K562 (cell line): Measurements from ENCODE around the gene PCNX2. TPM values are rescaled to one million over a fixed set of nuclear protein-coding genes. Genes with fewer than 3 reads are reported as not detected.

ENCODE experiments used
- ATAC-seq: fragments of 200-7000 bp; cut with Tn5 transposase; 3 replicates; pipeline ENCODE4 v1.9.1; 2020; ENCODE audit warnings: moderate library complexity
- BruUV-seq: library from RNA; stranded (reverse); fragments of 400-500 nt; replicated peaks from 2 replicates; lab custom pipeline; 2021; lab: Mats Ljungman, UMichigan
- CTCF ChIA-PET: fragments of 300-600 bp; formaldehyde crosslinking; extraction: SDS; loops from one replicate; lab custom pipeline; 2021; ENCODE audit warnings: low intra/inter-chr PET ratio; lab: Yijun Ruan, JAX
- POLR2A ChIA-PET: fragments of 300-600, 350-650 bp; sonication (Branson Sonifier 250); formaldehyde crosslinking; extraction: SDS; loops from one replicate; lab custom pipeline; 2021; ENCODE audit warnings: antibody characterized with exemption, inconsistent platforms; lab: Yijun Ruan, JAX
- DNase-seq, 4 experiments: peaks; one replicate each; pipeline versions ENCODE4 v3.0.0 to v3.0.0-alpha.2; 2011 to 2018; ENCODE audit warnings: low spot score in 3 of 4, mixed read lengths in 3 of 4; ENCODE audit errors: extremely low read depth in 1 of 4
- FAIRE-seq: peaks from 2 replicates; lab custom pipeline; 2011; peaks lifted over from hg19 to GRCh38; lab: Jason Lieb, UNC
- H2AFZ ChIP-seq: 2 replicates; pipeline ENCODE4 v1.6.0; 2011; ENCODE audit warnings: low read depth, low read length, control low read depth, inconsistent platforms
- H3K27ac ChIP-seq: fragments of 200-600 bp; 3 replicates; pipeline ENCODE4 v1.8.0; 2011; ENCODE audit warnings: low read depth, mild to moderate bottlenecking, control low read depth, inconsistent platforms, low read length, moderate library complexity, mixed read lengths; ENCODE audit errors: extremely low read depth
- H3K27me3 ChIP-seq, 2 experiments: fragments of 300-600 bp in 1 of 2; 2 replicates in 1 of 2; 3 replicates in 1 of 2; pipeline versions ENCODE4 v1.6.0 to v1.8.0; 2011; ENCODE audit warnings: inconsistent platforms in 2 of 2, low read length in 2 of 2, mild to moderate bottlenecking in 1 of 2, mixed read lengths in 1 of 2, moderate library complexity in 1 of 2; ENCODE audit not compliant: control insufficient read depth in 2 of 2, insufficient read depth in 2 of 2
- H3K36me3 ChIP-seq: fragments of 300-600 bp; 3 replicates; pipeline ENCODE4 v1.8.0; 2011; ENCODE audit warnings: mild to moderate bottlenecking, low read length, inconsistent platforms; ENCODE audit not compliant: control insufficient read depth, insufficient read depth
- H3K4me1 ChIP-seq, 2 experiments: fragments of 200-600 bp in 1 of 2; replicated peaks in 1 of 2; 2 replicates in 1 of 2; 3 replicates in 1 of 2; pipeline versions ENCODE4 v1.5.1 to v1.8.0; 2011; ENCODE audit warnings: inconsistent platforms in 2 of 2, low read length in 2 of 2, mild to moderate bottlenecking in 1 of 2, mixed read lengths in 1 of 2, moderate library complexity in 1 of 2; ENCODE audit not compliant: control insufficient read depth in 2 of 2, insufficient read depth in 2 of 2
- H3K4me2 ChIP-seq: 2 replicates; pipeline ENCODE4 v1.6.1; 2011; ENCODE audit warnings: low read length, control low read depth, inconsistent platforms, mixed read lengths; ENCODE audit not compliant: insufficient read depth
- H3K4me3 ChIP-seq: fragments of 200-600 bp; sonication (generic), shearing (Covaris generic); 2 replicates; pipeline ENCODE4 v1.5.1; 2016; ENCODE audit warnings: control low read depth, inconsistent platforms
- H3K79me2 ChIP-seq: fragments of 200-600 bp; 3 replicates; pipeline ENCODE4 v1.8.0; 2011; ENCODE audit warnings: low read length, inconsistent platforms; ENCODE audit not compliant: control insufficient read depth, insufficient read depth
- H3K9ac ChIP-seq, 2 experiments: 2 replicates each; pipeline versions ENCODE4 v1.6.0 to v1.6.1; 2011; ENCODE audit warnings: low read depth in 2 of 2, low read length in 2 of 2, control low read depth in 1 of 2, inconsistent platforms in 1 of 2, mild to moderate bottlenecking in 1 of 2, mixed read lengths in 1 of 2; ENCODE audit not compliant: insufficient read depth in 1 of 2
- H3K9me1 ChIP-seq: one replicate; pipeline ENCODE4 v1.6.0; 2011; ENCODE audit warnings: inconsistent platforms, mild to moderate bottlenecking, low read length, moderate library complexity; ENCODE audit not compliant: control insufficient read depth, insufficient read depth
- H3K9me3 ChIP-seq: replicated peaks from 2 replicates; pipeline ENCODE4 v1.5.1; 2011; ENCODE audit warnings: low read depth, low read length, inconsistent platforms; ENCODE audit not compliant: control insufficient read depth, insufficient read depth
- H4K20me1 ChIP-seq: replicated peaks from 2 replicates; pipeline ENCODE4 v1.6.1; 2011; ENCODE audit warnings: low read length, inconsistent platforms, mixed read lengths; ENCODE audit not compliant: control insufficient read depth, insufficient read depth
- ATF3 ChIP-seq, 2 experiments: fragments of 450-650 bp in 1 of 2; sonication (generic) in 1 of 2; formaldehyde crosslinking in 1 of 2; IDR thresholded peaks in 1 of 2; conservative IDR thresholded peaks in 1 of 2; 2 replicates each; pipeline versions ENCODE4 v1.6.1 to v1.8.1; 2016 to 2023; ENCODE audit warnings: mild to moderate bottlenecking in 2 of 2, moderate library complexity in 2 of 2, inconsistent platforms in 1 of 2, missing genetic modification reagents in 1 of 2
- WGBS: fragments of 100-300 bp; shearing (Covaris generic); methylation state at CpG from one replicate; pipeline ENCODE4 v1.1.6; 2016; ENCODE audit warnings: low coverage, mixed read lengths; ENCODE audit not compliant: insufficient coverage; ENCODE audit errors: missing lambda C conversion rate; 5-methylcytosine and 5-hydroxymethylcytosine counted together
- in situ Hi-C: fragments of 300-500 bp; cut with MboI; formaldehyde crosslinking; loops from 4 replicates; pipeline ENCODE4 v1.15.0; 2018; ENCODE audit warnings: inconsistent platforms, mixed read lengths
- intact Hi-C: fragments of 100-400 bp; cut with micrococcal nuclease; formaldehyde crosslinking; loops from 2 replicates; pipeline ENCODE4 v1.14.2; 2022
- polyA plus RNA-seq, 8 experiments: library from polyadenylated mRNA; depleted of rRNA in 4 of 8; stranded (reverse) in 5 of 8; unstranded in 3 of 8; fragments of >200 nt; fragmentation: Nextera tagmentation in 2 of 8; fragmentation: Illumina TruSeq in 1 of 8; extraction: Ambion mirVana in 2 of 8; extraction: Trizol in 1 of 8; gene quantifications; 2 replicates each; pipeline versions ENCODE4 v1.2.1 to v1.2.3, GENCODE V29; 2011 to 2014; ENCODE audit warnings: inconsistent platforms in 1 of 8, missing spikeins in 1 of 8
- total RNA-seq, 7 experiments: library from RNA; depleted of rRNA in 6 of 7; stranded (reverse); fragments of >200 nt in 6 of 7; fragmentation: Illumina TruSeq in 2 of 7; extraction: Trizol in 2 of 7; gene quantifications; 2 replicates each; pipeline versions ENCODE4 v1.2.1 to v1.2.3, GENCODE V29; 2011 to 2021; ENCODE audit warnings: low replicate concordance in 1 of 7

PCNX2 gene
- total and polyA plus RNA-seq, 9 of the 15 experiments (the other 6 are each of a cell fraction or from before 2014, with no cell fraction given), result 0.07 to 0.33 TPM; not detected in 7

DNA sequence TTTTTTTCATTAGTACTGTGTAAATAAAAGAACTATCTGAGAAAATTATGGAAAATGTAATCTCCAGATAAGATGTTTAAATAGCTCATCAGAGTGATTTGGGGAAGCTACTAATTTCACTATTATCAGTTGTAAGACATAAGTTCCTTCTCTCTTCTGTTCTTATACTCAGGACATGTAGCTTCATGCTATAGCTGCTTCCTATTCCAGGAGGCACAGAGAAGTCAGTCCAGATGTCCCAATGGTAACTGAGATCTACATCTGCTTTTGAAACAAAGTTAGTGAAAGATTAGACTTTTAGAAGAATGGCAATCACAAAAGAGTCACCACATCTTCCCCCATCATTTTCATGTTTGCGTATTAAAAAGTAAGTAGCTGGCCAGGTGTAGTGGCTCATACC is 37.6 kb upstream of the PCNX2 start:
- H3K4me1 ChIP-seq, result peaks cover 0 to 7% of the 10 kb centered on the region in 2 experiments; a peak in 3 of 5 replicates
- in situ Hi-C loops (no loop called here), intact Hi-C loops (no loop called here)
- H4K20me1 ChIP-seq, result peaks cover 4% of the 10 kb centered on the region; the same call in 1 of the 2 replicates
- no peak overlapping the region for H3K4me2 ChIP-seq
- BruUV-seq, result no TSS peak
- no peak overlapping the region for H3K27ac ChIP-seq
- H3K27me3 ChIP-seq, result peaks cover 2 to 5% of the 10 kb centered on the region in 2 experiments; a peak in 2 of 5 replicates
- FAIRE-seq (no peak), ATAC-seq (no peak), DNase-seq (no peak)
- no peak overlapping the region for H3K4me3 ChIP-seq
- H3K79me2 ChIP-seq, result no peaks in the 10 kb centered on the region
- H2AFZ ChIP-seq, result no peak overlapping the region
- no peak for TF ChIP-seq ATF3 (IDR thresholded peaks at IDR 0.05)
- no peak for TF ChIP-seq ATF3 (CRISPR knock-in tag; conservative IDR thresholded peaks at IDR 0.05)
- WGBS, result 0% methylated on average over 1 of the region's 1 CpG
- no peak overlapping the region for H3K9ac ChIP-seq
- H3K9me1 ChIP-seq, result no peaks in the 10 kb centered on the region
- CTCF ChIA-PET, result interaction anchor here (0.6 kb wide), 1 partner anchor 176 kb away, joined by 3 read pairs; no protein-coding TSS in a partner anchor
- POLR2A ChIA-PET, result interaction anchor here (0.6 kb wide), 1 partner anchor 1492 kb away, joined by 3 read pairs; no protein-coding TSS in a partner anchor
- no peaks in the 10 kb centered on the region for H3K9me3 ChIP-seq
- no peaks in the 10 kb centered on the region for H3K36me3 ChIP-seq
